Neural cell (in vitro differentiated cells): ENCODE results near the gene SLC9B2. TPM values are rescaled to one million over a fixed set of nuclear protein-coding genes. Genes with fewer than 3 reads are reported as not detected.

Source experiments
- H2AFZ ChIP-seq: fragments of 200-600, 300-800 bp; sonication (generic), shearing (Covaris generic); 2 replicates; pipeline ENCODE4 v1.6.0; 2014; ENCODE audit warnings: low read depth, mild to moderate bottlenecking, antibody characterized with exemption, low read length, moderate library complexity
- H3F3A ChIP-seq: fragments of 200-600 bp; shearing (Covaris generic); 2 replicates; pipeline ENCODE4 v1.6.1; 2016; ENCODE audit warnings: mild to moderate bottlenecking, moderate library complexity, mixed read lengths, antibody characterized with exemption, low read length; ENCODE audit not compliant: insufficient read depth, poor library complexity, severe bottlenecking
- H3K27ac ChIP-seq: fragments of 200-600, 300-800 bp; sonication (generic), shearing (Covaris generic); 2 replicates; pipeline ENCODE4 v1.5.1; 2014; ENCODE audit warnings: mild to moderate bottlenecking, low read length, moderate library complexity
- H3K27me3 ChIP-seq: fragments of 300-800, 200-600 bp; sonication (generic), shearing (Covaris generic); 2 replicates; pipeline ENCODE4 v1.6.0; 2014; ENCODE audit warnings: mild to moderate bottlenecking, low read depth, low read length, moderate library complexity; ENCODE audit not compliant: insufficient read depth
- H3K36me3 ChIP-seq: fragments of 300-800, 200-600 bp; sonication (generic), shearing (Covaris generic); 2 replicates; pipeline ENCODE4 v1.5.1; 2014; ENCODE audit warnings: mild to moderate bottlenecking, antibody characterized with exemption, low read length, moderate library complexity; ENCODE audit not compliant: insufficient read depth
- H3K4me2 ChIP-seq: fragments of 300-800, 200-600 bp; sonication (generic), shearing (Covaris generic); 2 replicates; pipeline ENCODE4 v1.6.0; 2014; ENCODE audit warnings: mild to moderate bottlenecking, low read length
- H3K4me3 ChIP-seq: fragments of 300-800, 200-600 bp; sonication (generic), shearing (Covaris generic); 2 replicates; pipeline ENCODE4 v1.5.1; 2014; ENCODE audit warnings: mild to moderate bottlenecking, low read length, moderate library complexity
- H3K79me2 ChIP-seq: fragments of 200-600 bp; shearing (Covaris generic); replicated peaks from 2 replicates; pipeline ENCODE4 v1.6.0; 2014; ENCODE audit warnings: mild to moderate bottlenecking, low read length, moderate library complexity; ENCODE audit not compliant: insufficient read depth
- H3K9ac ChIP-seq: fragments of 300-800, 200-600 bp; sonication (generic), shearing (Covaris generic); 2 replicates; pipeline ENCODE4 v1.6.1; 2016; ENCODE audit warnings: mild to moderate bottlenecking, low read length, mixed read lengths
- H3K9me2 ChIP-seq: fragments of 200-600 bp; shearing (Covaris generic); 2 replicates; pipeline ENCODE4 v1.6.1; 2016; ENCODE audit warnings: mild to moderate bottlenecking, low read length, mixed read lengths; ENCODE audit not compliant: insufficient read depth
- H3K9me3 ChIP-seq: fragments of 200-600, 300-800 bp; sonication (generic), shearing (Covaris generic); 2 replicates; pipeline ENCODE4 v1.6.1; 2016; ENCODE audit warnings: mild to moderate bottlenecking, mixed run types, low read length, moderate library complexity, mixed read lengths
- H4K20me1 ChIP-seq: fragments of 200-600 bp; shearing (Covaris generic); 2 replicates; pipeline ENCODE4 v1.6.1; 2016; ENCODE audit warnings: mild to moderate bottlenecking, mixed run types; ENCODE audit not compliant: insufficient read depth
- EP300 ChIP-seq: fragments of 450-650 bp; conservative IDR thresholded peaks from 2 replicates; pipeline ENCODE4 v1.6.1; 2014; ENCODE audit warnings: antibody characterized with exemption, mild to moderate bottlenecking, moderate library complexity; ENCODE audit not compliant: poor library complexity, severe bottlenecking
- EZH2 ChIP-seq: fragments of 200-600, 300-800 bp; shearing (Covaris generic), sonication (generic); IDR thresholded peaks from 2 replicates; pipeline ENCODE4 v1.6.1; 2014; ENCODE audit warnings: antibody characterized with exemption, low read length, borderline replicate concordance, mild to moderate bottlenecking; ENCODE audit not compliant: insufficient read depth, poor library complexity, severe bottlenecking
- MXI1 ChIP-seq: fragments of 450-650 bp; conservative IDR thresholded peaks from 2 replicates; pipeline ENCODE4 v1.6.1; 2014; ENCODE audit warnings: antibody characterized with exemption, mild to moderate bottlenecking; ENCODE audit not compliant: poor library complexity, severe bottlenecking
- POLR2AphosphoS5 ChIP-seq: IDR thresholded peaks from 2 replicates; pipeline ENCODE4 v1.6.1; 2012
- RAD21 ChIP-seq: fragments of 450-650 bp; conservative IDR thresholded peaks from 2 replicates; pipeline ENCODE4 v1.6.1; 2014; ENCODE audit warnings: antibody characterized with exemption, mild to moderate bottlenecking, moderate library complexity
- SMC3 ChIP-seq: fragments of 450-650 bp; conservative IDR thresholded peaks from 2 replicates; pipeline ENCODE4 v1.6.1; 2014; ENCODE audit warnings: antibody characterized with exemption, mild to moderate bottlenecking, moderate library complexity; ENCODE audit not compliant: poor library complexity
- TAF1 ChIP-seq: IDR thresholded peaks from 2 replicates; pipeline ENCODE4 v1.6.1; 2012; ENCODE audit warnings: low read depth
- polyA minus RNA-seq: library from RNA; depleted of rRNA, polyadenylated mRNA; stranded (reverse); fragments of >200 nt; gene quantifications from 2 replicates; pipeline ENCODE4 v1.2.3, GENCODE V29; 2014
- polyA plus RNA-seq: library from polyadenylated mRNA; depleted of rRNA; stranded (reverse); fragments of >200 nt; gene quantifications from 2 replicates; pipeline ENCODE4 v1.2.3, GENCODE V29; 2014
- TF ChIP-seq, protein P1 (sequence below): IDR thresholded peaks from 2 replicates; pipeline ENCODE4 v1.6.1; 2012; ENCODE audit warnings: borderline replicate concordance
- TF ChIP-seq, protein P2 (sequence below): fragments of 450-650 bp; IDR thresholded peaks from 2 replicates; pipeline ENCODE4 v1.5.1; 2014; ENCODE audit warnings: antibody characterized with exemption, mild to moderate bottlenecking, moderate library complexity; ENCODE audit not compliant: poor library complexity, severe bottlenecking

The SLC9B2 gene, protein sequence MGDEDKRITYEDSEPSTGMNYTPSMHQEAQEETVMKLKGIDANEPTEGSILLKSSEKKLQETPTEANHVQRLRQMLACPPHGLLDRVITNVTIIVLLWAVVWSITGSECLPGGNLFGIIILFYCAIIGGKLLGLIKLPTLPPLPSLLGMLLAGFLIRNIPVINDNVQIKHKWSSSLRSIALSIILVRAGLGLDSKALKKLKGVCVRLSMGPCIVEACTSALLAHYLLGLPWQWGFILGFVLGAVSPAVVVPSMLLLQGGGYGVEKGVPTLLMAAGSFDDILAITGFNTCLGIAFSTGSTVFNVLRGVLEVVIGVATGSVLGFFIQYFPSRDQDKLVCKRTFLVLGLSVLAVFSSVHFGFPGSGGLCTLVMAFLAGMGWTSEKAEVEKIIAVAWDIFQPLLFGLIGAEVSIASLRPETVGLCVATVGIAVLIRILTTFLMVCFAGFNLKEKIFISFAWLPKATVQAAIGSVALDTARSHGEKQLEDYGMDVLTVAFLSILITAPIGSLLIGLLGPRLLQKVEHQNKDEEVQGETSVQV
- 36.9 and 46.3 TPM in 2 replicates for polyA plus RNA-seq
- 53.3 and 69.5 TPM in 2 replicates for polyA minus RNA-seq

DNA sequence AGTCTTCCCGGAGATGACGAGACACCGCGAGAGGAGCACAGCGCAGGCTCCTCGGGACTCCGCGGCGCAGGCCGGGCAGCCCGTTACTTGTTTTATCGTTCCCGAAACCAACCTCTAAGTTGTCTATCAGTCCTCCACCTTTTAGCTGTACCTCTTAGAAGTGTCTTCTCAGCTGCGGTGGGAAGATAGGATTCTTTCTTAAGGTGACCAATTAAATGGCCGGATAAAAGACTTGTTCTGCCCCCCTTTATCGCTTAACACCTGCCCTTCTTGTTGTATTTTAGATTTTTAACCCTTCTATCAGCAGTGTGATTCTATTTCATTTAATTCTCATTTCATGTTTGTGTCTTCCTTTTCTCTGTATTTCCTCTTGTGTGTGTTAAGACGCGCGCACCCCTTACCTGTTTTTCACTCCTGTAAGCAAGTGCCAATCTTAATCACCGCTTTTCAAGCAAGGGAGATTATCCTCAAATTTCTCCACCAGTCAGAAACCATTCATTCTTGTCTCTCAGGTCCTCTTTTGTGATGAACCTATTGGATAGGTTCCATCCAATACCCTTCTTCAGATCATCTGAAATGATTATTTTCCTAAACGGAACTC lies at the start of gene SLC9B2:
Gene SLC9B2 (minus strand): TSS at position 15 of the 601 bp plus-strand sequence. CDS start 9,211 bp downstream, outside the sequence.
- peak within 1 kb of the TSS; percentile 63 for H3K4me2 ChIP-seq
- peak within 1 kb of the TSS; percentile 60 for H3K27ac ChIP-seq
- H4K20me1 ChIP-seq = no peaks in the 10 kb centered on the region
- no peaks in the 10 kb centered on the region for H3K9me3 ChIP-seq
- H3K36me3 ChIP-seq = no peaks in the 10 kb centered on the region
- H3K79me2 ChIP-seq = no peaks in the 10 kb centered on the region
- no peak for TF ChIP-seq POLR2AphosphoS5
- H2AFZ ChIP-seq = peak within 1 kb of the TSS; percentile 79
- no peaks in the 10 kb centered on the region for H3F3A ChIP-seq
- peak within 1 kb of the TSS; percentile 73 for H3K9ac ChIP-seq
- H3K27me3 ChIP-seq = peaks cover 4% of the 10 kb centered on the region
- H3K4me3 ChIP-seq = peak within 1 kb of the TSS; percentile 82
- no peaks in the 10 kb centered on the region for H3K9me2 ChIP-seq

DNA sequence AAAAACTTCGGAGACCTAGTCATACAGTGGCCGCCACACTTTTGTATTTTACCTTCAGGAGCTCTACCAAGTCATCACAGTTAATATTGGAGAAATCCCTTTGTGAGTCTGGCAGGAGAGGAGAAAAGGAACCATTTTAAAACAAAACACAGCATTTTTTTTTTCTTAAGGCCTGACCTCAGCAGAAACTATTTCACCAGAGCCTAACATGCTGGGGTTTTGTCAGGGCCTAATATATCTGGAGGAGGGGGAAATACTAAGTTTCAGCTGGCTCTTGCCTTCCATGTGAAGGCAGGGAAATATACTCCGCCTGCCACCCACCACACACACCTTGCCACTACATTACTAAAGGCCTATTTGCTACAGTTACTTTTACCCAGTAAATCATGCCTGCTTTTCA lies 49.6 kb upstream of the SLC9B2 start:
- Histone ChIP-seq H3K27me3 (no peaks in the 10 kb centered on the region), H3K36me3 (no peaks in the 10 kb centered on the region), H4K20me1 (no peaks in the 10 kb centered on the region), H3K27ac (no peak overlapping the region), H3F3A (no peaks in the 10 kb centered on the region), H3K4me2 (no peak overlapping the region), H2AFZ (no peak overlapping the region), H3K9me3 (no peaks in the 10 kb centered on the region), H3K4me3 (no peak overlapping the region), H3K9ac (no peak overlapping the region), H3K9me2 (no peaks in the 10 kb centered on the region), H3K79me2 (no peaks in the 10 kb centered on the region)
- TF ChIP-seq, protein P1, sequence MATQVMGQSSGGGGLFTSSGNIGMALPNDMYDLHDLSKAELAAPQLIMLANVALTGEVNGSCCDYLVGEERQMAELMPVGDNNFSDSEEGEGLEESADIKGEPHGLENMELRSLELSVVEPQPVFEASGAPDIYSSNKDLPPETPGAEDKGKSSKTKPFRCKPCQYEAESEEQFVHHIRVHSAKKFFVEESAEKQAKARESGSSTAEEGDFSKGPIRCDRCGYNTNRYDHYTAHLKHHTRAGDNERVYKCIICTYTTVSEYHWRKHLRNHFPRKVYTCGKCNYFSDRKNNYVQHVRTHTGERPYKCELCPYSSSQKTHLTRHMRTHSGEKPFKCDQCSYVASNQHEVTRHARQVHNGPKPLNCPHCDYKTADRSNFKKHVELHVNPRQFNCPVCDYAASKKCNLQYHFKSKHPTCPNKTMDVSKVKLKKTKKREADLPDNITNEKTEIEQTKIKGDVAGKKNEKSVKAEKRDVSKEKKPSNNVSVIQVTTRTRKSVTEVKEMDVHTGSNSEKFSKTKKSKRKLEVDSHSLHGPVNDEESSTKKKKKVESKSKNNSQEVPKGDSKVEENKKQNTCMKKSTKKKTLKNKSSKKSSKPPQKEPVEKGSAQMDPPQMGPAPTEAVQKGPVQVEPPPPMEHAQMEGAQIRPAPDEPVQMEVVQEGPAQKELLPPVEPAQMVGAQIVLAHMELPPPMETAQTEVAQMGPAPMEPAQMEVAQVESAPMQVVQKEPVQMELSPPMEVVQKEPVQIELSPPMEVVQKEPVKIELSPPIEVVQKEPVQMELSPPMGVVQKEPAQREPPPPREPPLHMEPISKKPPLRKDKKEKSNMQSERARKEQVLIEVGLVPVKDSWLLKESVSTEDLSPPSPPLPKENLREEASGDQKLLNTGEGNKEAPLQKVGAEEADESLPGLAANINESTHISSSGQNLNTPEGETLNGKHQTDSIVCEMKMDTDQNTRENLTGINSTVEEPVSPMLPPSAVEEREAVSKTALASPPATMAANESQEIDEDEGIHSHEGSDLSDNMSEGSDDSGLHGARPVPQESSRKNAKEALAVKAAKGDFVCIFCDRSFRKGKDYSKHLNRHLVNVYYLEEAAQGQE = no peak
- TF ChIP-seq SMC3 (no peak), EZH2 (no peak), POLR2AphosphoS5 (no peak), TAF1 (no peak), EP300 (no peak), MXI1 (no peak), RAD21 (no peak)
- TF ChIP-seq, protein P2, sequence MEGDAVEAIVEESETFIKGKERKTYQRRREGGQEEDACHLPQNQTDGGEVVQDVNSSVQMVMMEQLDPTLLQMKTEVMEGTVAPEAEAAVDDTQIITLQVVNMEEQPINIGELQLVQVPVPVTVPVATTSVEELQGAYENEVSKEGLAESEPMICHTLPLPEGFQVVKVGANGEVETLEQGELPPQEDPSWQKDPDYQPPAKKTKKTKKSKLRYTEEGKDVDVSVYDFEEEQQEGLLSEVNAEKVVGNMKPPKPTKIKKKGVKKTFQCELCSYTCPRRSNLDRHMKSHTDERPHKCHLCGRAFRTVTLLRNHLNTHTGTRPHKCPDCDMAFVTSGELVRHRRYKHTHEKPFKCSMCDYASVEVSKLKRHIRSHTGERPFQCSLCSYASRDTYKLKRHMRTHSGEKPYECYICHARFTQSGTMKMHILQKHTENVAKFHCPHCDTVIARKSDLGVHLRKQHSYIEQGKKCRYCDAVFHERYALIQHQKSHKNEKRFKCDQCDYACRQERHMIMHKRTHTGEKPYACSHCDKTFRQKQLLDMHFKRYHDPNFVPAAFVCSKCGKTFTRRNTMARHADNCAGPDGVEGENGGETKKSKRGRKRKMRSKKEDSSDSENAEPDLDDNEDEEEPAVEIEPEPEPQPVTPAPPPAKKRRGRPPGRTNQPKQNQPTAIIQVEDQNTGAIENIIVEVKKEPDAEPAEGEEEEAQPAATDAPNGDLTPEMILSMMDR = no peak
